Activated naive CD4-positive, alpha-beta T cell treated with anti-CD3 and anti-CD28 coated beads, Interleukin-2, amount 10 ng/mL, durations not matched to agents 7 days and 5 days (primary cell): Measurements from ENCODE around the gene FTSJ1.

ENCODE experiments used
- CTCF ChIA-PET: fragments of 350-600 bp; sonication (Branson Sonifier 250); formaldehyde crosslinking; loops from one replicate; lab custom pipeline; 2021; ENCODE audit warnings: antibody characterized with exemption; lab: Charles Lee
- DNase-seq: peaks from one replicate; pipeline ENCODE4 v3.0.0-alpha.2; 2020
- H3K27ac Mint-ChIP-seq: one replicate; pipeline ENCODE4 v1.8.0; 2021; ENCODE audit warnings: mild to moderate bottlenecking, moderate library complexity, mixed read lengths
- H3K27me3 Mint-ChIP-seq: one replicate; pipeline ENCODE4 v1.8.0; 2021; ENCODE audit warnings: mild to moderate bottlenecking, mixed read lengths
- H3K36me3 Mint-ChIP-seq: one replicate; pipeline ENCODE4 v1.8.0; 2021; ENCODE audit warnings: mixed read lengths
- H3K4me1 Mint-ChIP-seq: one replicate; pipeline ENCODE4 v1.8.0; 2021; ENCODE audit warnings: mixed read lengths
- H3K4me3 Mint-ChIP-seq: one replicate; pipeline ENCODE4 v1.8.0; 2021; ENCODE audit warnings: mild to moderate bottlenecking, moderate library complexity, mixed read lengths
- H3K9me3 Mint-ChIP-seq: one replicate; pipeline ENCODE4 v1.8.0; 2021; ENCODE audit warnings: mixed read lengths

FTSJ1 gene

GRCh38 chrX:48533165-48533564 is 57.2 kb downstream of the FTSJ1 start:
- Mint-ChIP-seq H3K27ac (no peak overlapping the region), H3K27me3 (no peaks in the 10 kb centered on the region), H3K9me3 (no peaks in the 10 kb centered on the region), H3K36me3 (peaks cover 23% of the 10 kb centered on the region), H3K4me1 (peaks cover 20% of the 10 kb centered on the region), H3K4me3 (no peak overlapping the region)
- CTCF ChIA-PET, result no interaction called here
- no peak for DNase-seq
